HG03139 (cell line): ENCODE data around the gene CBLB.

ENCODE experiments used
- ATAC-seq: cut with Tn5 transposase; IDR thresholded peaks from one replicate; pipeline ENCODE4 v1.9.1; 2021; ENCODE audit not compliant: unreplicated experiment

The CBLB gene

GRCh38 chr3:105876780-105877327 lies 8.0 kb upstream of the CBLB start:
- ATAC-seq = no peak

- ATAC-seq = no peak
Observed at GRCh38 chr3:105869861-105870755, 1.3 kb upstream of the CBLB start.

- ATAC-seq = no peak
Observed at GRCh38 chr3:105869531-105869833, 670 bp upstream of the CBLB start.

GRCh38 chr3:105868431-105868741 lies 426 bp downstream of the CBLB start:
- peak; percentile 8 for ATAC-seq

- no peak for ATAC-seq
Observed at GRCh38 chr3:105867712-105868430, 941 bp downstream of the CBLB start.

- peak; percentile 19 for ATAC-seq
Observed at GRCh38 chr3:105866656-105867653, 1.9 kb downstream of the CBLB start.

GRCh38 chr3:105865867-105866350 lies 2.9 kb downstream of the CBLB start:
- no peak for ATAC-seq

- ATAC-seq = no peak
Observed at GRCh38 chr3:105865016-105865623, 3.7 kb downstream of the CBLB start.

GRCh38 chr3:105864212-105864611 lies 4.6 kb downstream of the CBLB start:
- ATAC-seq = no peak

- ATAC-seq = no peak
Observed at GRCh38 chr3:105863608-105864007, 5.2 kb downstream of the CBLB start.

- ATAC-seq = peak; percentile 69
Observed at GRCh38 chr3:105862217-105862616, 6.6 kb downstream of the CBLB start.

- ATAC-seq = no peak
Observed at GRCh38 chr3:105860641-105861040, 8.2 kb downstream of the CBLB start.

GRCh38 chr3:105858017-105858416 lies 10.8 kb downstream of the CBLB start:
- no peak for ATAC-seq

- no peak for ATAC-seq
Observed at GRCh38 chr3:105857601-105858000, 11.2 kb downstream of the CBLB start.

GRCh38 chr3:105856605-105857004 lies 12.2 kb downstream of the CBLB start:
- ATAC-seq = no peak

- ATAC-seq = peak; percentile 96
Observed at GRCh38 chr3:105853801-105854432, 14.9 kb downstream of the CBLB start.

GRCh38 chr3:105851582-105851981 lies 17.2 kb downstream of the CBLB start:
- ATAC-seq = no peak

- no peak for ATAC-seq
Observed at GRCh38 chr3:105851176-105851575, 17.6 kb downstream of the CBLB start.

- no peak for ATAC-seq
Observed at GRCh38 chr3:105850593-105850992, 18.2 kb downstream of the CBLB start.

- no peak for ATAC-seq
Observed at GRCh38 chr3:105848821-105849220, 20.0 kb downstream of the CBLB start.
